Muscle layer of colon (tissue), 2 donors: Measurements from ENCODE around the gene DNASE1L3.

ENCODE experiments used
- H3K27ac ChIP-seq: one replicate; pipeline ENCODE4 v1.7.0; 2013; ENCODE audit warnings: low read depth, mild to moderate bottlenecking, low read length, moderate library complexity
- H3K27me3 ChIP-seq, 2 donors: one replicate each; pipeline ENCODE4 v1.7.0; 2013; ENCODE audit warnings: low read length in 2 of 2, mild to moderate bottlenecking in 2 of 2; ENCODE audit not compliant: insufficient read depth in 2 of 2, control insufficient read depth in 1 of 2
- H3K36me3 ChIP-seq: one replicate; pipeline ENCODE4 v1.7.0; 2013; ENCODE audit warnings: mild to moderate bottlenecking, low read length; ENCODE audit not compliant: insufficient read depth
- H3K4me1 ChIP-seq: one replicate; pipeline ENCODE4 v1.7.0; 2013; ENCODE audit warnings: mild to moderate bottlenecking, low read length; ENCODE audit not compliant: insufficient read depth
- H3K4me3 ChIP-seq, 2 donors: one replicate each; pipeline ENCODE4 v1.7.0; 2013; ENCODE audit warnings: low read length in 2 of 2, low read depth in 1 of 2, mild to moderate bottlenecking in 1 of 2, moderate library complexity in 1 of 2
- H3K9ac ChIP-seq: one replicate; pipeline ENCODE4 v1.7.0; 2013; ENCODE audit warnings: low read length
- H3K9me3 ChIP-seq: one replicate; pipeline ENCODE4 v1.7.0; 2013; ENCODE audit warnings: mild to moderate bottlenecking, low read length
- donor health status: abdominal sarcoma.
- donor health status: Adenocarcinoma of cecum.

Gene DNASE1L3

DNA sequence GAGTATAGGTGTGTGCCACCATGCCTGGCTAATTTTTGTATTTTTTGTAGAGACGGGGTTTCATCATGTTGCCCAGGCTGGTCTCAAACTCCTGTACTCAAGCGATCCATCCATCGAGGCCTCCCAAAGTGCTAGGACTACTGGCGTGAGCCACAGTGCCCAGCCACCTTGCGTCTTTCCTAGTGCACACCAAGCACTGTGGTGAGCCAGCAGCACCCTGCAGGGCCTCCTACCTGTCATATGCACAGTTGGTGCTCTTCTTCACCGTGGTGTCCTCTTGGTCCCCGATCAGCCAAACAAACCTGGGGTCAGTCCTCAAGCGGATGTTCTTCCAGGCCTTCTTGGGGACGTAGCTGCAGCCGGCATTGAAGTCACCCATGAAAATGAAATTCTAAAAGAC is 13.2 kb downstream of the DNASE1L3 start:
- Histone ChIP-seq H3K4me1 (no peaks in the 10 kb centered on the region), H3K9me3 (no peaks in the 10 kb centered on the region), H3K27ac (no peak overlapping the region), H3K4me3 (no peak overlapping the region), H3K36me3 (no peaks in the 10 kb centered on the region), H3K27me3 (no peaks in the 10 kb centered on the region), H3K9ac (no peak overlapping the region)

DNA sequence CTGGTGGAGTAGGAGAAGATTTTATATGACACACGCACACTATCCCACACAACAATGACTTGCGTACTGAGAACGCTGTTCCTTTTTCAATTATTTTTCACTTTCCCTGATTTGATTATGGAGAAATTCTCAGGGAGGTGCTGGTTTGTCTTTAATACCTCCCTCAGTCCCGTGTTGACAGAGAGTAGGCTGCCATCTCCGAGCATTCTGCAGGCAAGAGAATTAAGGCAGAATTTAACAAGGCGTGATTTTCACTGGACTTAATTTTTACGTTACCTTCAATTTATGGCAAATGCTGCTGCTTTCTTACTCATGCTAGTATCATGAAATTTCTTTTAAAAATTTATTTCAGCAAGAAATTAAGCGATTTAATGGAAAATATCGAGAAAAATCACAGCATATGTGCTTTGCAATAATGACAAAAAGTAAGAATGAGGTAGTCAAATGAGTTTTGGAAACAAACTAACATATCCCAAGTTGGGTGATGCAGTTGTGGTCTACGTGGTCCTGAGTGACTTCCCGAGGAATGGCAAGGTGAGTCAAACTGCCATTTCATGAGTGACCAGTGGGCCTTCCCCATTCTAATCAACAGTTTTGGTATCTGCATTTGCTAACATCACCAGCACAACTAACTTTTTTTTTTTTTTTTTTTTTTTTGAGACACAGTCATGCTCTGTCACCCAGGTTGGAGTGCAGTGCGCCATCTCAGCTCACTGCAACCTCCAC is 16.9 kb downstream of the DNASE1L3 start:
- Histone ChIP-seq H3K27ac (no peak overlapping the region), H3K27me3 (no peaks in the 10 kb centered on the region), H3K9ac (no peak overlapping the region)

DNA sequence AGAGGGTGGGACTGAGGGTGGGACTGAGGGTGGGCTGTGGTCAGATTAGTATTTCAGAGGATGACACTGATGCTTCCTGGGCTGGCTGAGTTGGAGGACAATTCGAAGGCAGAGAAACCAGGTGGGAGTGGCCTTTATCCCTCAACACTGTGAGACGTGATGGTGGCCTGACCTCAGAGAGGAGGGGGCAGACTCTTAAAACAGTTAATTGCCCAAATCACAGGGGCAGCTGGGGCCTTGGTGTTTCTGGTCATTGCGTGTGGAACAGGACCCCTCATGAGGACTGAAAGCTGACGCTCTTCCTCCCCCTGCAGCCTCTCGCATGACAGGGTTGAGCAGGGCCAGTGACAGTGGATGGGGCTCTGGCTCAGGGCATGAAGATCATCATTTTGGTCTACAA is 18.7 kb downstream of the DNASE1L3 start:
- Histone ChIP-seq H3K27me3 (no peaks in the 10 kb centered on the region), H3K36me3 (no peaks in the 10 kb centered on the region), H3K27ac (no peak overlapping the region), H3K4me3 (no peak overlapping the region), H3K4me1 (no peaks in the 10 kb centered on the region), H3K9me3 (no peaks in the 10 kb centered on the region), H3K9ac (no peak overlapping the region)

More for the DNA sequence above, 16.9 kb downstream of the DNASE1L3 start:
- H3K9me3 ChIP-seq, result no peaks in the 10 kb centered on the region
- no peak overlapping the region for H3K4me3 ChIP-seq
- H3K4me1 ChIP-seq, result no peaks in the 10 kb centered on the region
- H3K36me3 ChIP-seq, result no peaks in the 10 kb centered on the region

DNA sequence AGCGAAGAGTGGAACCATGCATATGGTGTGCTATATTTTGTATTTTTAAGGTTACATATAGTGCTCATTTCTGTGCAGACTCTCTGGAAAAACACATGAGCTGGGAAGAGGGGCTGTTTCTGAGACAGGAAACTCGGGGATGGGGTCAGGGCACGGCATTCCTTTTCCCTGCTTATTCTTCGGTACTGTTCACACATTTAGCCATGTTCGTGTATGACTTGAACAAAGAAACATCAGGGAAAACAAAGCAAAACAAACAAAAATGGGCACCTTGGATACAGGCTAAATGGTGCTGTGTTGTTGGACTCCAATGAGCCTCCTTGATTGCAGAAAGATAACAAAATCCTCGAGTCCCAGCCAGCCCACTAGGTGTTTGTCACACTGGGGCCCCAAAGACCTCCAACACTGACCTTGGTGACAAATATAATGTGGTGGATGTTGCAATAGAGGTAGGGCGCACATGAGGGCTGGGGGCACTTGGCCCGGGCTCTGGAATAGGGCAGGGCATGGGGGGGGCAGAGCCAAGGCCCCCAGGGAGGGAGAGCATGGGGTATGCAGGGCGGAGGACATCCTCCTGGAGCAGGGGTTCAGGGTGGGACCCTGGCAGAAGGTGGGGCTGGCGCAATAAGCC is 19.3 kb downstream of the DNASE1L3 start:
- no peak overlapping the region for H3K4me3 ChIP-seq
- H3K4me1 ChIP-seq, result no peaks in the 10 kb centered on the region
- H3K9me3 ChIP-seq, result no peaks in the 10 kb centered on the region
- no peak overlapping the region for H3K27ac ChIP-seq
- no peak overlapping the region for H3K9ac ChIP-seq
- no peaks in the 10 kb centered on the region for H3K27me3 ChIP-seq
- no peaks in the 10 kb centered on the region for H3K36me3 ChIP-seq

DNA sequence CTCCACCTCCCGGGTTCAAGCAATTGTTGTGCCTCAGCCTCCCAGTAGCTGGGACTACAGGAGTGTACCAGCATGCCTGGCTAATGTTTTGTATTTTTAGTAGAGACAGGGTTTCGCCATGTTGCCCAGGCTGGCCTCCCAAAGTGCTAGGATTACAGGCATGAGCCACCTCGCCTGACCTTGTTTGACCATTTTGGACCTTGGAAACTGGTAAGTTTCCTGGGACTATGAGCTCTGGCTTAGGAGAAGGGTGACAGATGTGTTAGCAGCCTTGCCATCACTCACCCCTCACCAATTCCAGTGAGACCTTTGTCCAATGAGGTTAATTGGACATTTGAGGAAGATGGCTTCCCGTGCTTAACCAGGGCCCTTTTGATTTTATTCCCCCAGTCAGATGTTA is 19.9 kb downstream of the DNASE1L3 start:
- no peaks in the 10 kb centered on the region for H3K9me3 ChIP-seq
- no peaks in the 10 kb centered on the region for H3K36me3 ChIP-seq
- H3K4me3 ChIP-seq, result no peak overlapping the region
- no peaks in the 10 kb centered on the region for H3K4me1 ChIP-seq
- H3K9ac ChIP-seq, result no peak overlapping the region
- no peak overlapping the region for H3K27ac ChIP-seq
- H3K27me3 ChIP-seq, result no peaks in the 10 kb centered on the region

DNA sequence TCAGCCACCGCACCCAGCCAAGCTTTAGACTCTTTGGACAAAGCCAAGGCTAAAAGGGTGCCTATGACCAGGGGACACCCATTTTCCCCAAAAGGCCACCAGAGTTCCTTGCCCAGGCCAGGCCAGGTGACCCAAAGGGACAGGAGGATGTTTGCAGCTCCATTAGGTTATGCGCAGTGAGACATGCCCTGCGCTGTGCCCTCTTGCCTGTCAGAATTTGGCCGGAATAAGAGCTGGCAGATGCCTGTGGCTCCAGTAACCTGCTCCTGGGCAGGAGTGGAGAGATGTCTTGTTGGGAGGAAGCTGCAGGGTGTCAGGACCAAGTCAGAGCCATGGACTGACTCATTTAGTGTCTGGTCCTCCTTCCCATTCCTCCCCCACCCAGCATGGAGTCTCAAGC is 20.5 kb downstream of the DNASE1L3 start:
- H3K27ac ChIP-seq, result no peak overlapping the region
- H3K36me3 ChIP-seq, result no peaks in the 10 kb centered on the region
- no peak overlapping the region for H3K4me3 ChIP-seq
- no peaks in the 10 kb centered on the region for H3K27me3 ChIP-seq
- no peaks in the 10 kb centered on the region for H3K4me1 ChIP-seq
- H3K9me3 ChIP-seq, result no peaks in the 10 kb centered on the region
- H3K9ac ChIP-seq, result no peak overlapping the region

DNA sequence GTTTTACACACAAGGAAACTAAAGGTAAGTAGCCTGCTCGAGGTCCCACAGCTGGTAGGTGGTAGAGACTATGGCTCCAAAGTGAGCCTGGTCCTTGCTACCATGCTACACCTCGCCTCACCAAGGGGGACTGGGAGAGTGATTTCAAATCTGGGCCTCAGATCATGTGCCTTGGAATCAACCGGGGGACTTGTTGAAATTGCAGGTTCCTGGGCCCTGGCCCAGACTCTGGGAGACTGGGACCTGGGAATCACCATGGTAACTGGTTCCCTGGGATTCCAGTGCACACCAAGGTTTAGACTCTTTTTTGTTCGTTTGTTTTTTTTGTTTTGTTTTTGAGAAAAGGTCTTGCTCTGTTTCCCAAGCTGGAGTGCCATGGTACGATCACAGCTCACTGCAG is 21.1 kb downstream of the DNASE1L3 start:
- no peaks in the 10 kb centered on the region for H3K4me1 ChIP-seq
- H3K36me3 ChIP-seq, result no peaks in the 10 kb centered on the region
- H3K27ac ChIP-seq, result no peak overlapping the region
- no peaks in the 10 kb centered on the region for H3K9me3 ChIP-seq
- no peak overlapping the region for H3K4me3 ChIP-seq
- H3K9ac ChIP-seq, result no peak overlapping the region
- H3K27me3 ChIP-seq, result no peaks in the 10 kb centered on the region

DNA sequence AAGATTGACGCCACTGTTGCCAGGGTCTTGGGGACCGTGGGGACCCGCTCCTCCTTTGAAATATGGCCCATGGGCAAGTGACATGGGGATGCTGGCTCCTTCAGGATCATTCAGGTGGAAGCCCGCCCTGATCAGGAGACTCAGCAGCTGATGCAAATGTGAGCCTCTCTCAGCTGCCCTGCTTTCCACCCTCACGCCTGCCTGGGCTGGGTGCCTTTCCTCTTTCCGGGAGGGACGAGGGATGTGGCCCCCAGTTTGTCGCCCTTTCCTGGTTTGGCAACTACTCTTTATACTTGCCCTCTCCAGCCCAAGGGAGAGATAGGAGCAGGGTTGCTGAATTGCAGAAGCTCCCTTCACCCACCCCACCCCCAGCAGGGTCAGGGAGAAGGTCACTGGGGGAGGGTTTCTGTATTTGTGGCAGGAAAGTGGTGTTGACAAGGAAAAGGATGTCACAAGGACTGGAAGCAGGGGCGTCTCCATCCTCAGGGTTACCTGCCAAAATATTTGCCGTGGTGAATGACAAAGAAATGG is 21.8 kb downstream of the DNASE1L3 start:
- Histone ChIP-seq H3K9ac (no peak overlapping the region), H3K4me1 (no peaks in the 10 kb centered on the region), H3K9me3 (no peaks in the 10 kb centered on the region), H3K36me3 (no peaks in the 10 kb centered on the region), H3K27me3 (no peaks in the 10 kb centered on the region), H3K4me3 (no peak overlapping the region), H3K27ac (no peak overlapping the region)

DNA sequence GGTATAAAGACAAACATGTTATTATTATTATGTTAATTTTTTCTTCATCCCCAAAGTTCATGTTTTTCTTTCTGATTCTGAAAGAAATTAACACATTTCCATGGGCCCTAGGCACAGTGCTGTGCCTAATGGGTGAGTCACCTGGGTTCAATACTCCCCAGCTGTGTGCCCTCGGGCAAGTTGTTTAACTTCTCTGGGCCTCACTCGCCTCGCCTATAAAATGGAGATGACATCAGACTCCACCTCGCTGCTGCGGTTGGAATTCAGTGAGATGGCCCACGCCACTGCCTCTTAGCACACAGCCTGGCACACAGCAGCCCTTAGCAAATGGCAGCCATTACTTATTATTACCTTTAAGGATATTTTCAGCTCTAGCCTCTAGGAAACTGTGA is 22.6 kb downstream of the DNASE1L3 start:
- no peaks in the 10 kb centered on the region for H3K4me1 ChIP-seq
- H3K36me3 ChIP-seq, result no peaks in the 10 kb centered on the region
- no peak overlapping the region for H3K27ac ChIP-seq
- no peaks in the 10 kb centered on the region for H3K27me3 ChIP-seq
- no peak overlapping the region for H3K4me3 ChIP-seq
- H3K9me3 ChIP-seq, result no peaks in the 10 kb centered on the region
- H3K9ac ChIP-seq, result no peak overlapping the region

DNA sequence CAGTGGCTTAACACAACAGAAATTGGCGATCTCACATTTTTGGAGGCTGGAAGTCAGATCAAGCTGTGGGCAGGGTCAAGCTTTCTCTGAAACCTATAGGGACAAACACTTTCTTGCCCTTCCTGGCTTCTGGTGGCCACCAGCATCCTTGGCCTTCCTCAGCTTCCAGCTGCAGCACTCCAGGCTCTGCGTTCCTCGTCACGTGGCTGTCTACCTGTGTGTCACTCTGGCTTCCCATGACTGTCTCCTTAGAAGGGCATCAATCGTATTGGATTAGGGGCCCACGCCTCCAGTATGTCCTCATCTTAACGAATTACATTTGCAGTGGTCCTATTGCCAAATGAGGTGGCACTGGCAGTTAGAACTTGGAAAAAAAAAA is 25.8 kb downstream of the DNASE1L3 start:
- Histone ChIP-seq H3K9ac (no peak overlapping the region), H3K27ac (no peak overlapping the region), H3K9me3 (no peaks in the 10 kb centered on the region), H3K4me1 (no peaks in the 10 kb centered on the region), H3K36me3 (no peaks in the 10 kb centered on the region), H3K27me3 (no peaks in the 10 kb centered on the region), H3K4me3 (no peak overlapping the region)

DNA sequence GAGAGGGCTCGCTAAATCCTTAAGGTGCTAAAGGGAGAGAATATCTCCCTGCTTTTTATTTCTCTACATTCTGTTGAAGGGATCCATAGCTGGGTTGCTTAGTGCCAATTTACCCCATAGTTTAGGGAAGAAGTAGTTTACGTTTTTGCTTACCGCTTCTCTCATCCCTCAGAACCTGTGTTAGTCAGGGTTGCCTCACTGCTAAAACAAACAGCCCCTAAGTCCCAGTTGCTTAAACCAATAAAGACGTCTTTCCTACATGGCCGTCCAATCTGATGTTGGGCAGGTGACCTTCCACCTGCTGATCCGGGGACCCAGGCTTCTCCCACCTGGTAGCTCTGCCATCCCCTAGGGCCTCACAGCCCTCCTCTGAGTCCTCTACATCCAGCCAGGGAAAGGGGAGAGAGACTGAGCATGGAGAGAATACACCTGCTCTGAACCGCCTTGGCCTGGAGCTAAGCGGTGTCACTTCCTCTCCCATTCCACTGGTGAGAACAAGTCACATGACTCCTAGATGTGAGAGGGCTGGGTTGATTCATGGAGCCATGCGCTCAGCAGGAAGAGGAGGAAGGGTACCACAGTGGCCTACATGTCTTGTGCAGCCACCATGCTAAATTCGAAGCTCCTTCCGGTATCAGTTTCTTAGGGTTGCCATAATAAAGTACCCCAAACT is 26.3 kb downstream of the DNASE1L3 start:
- H3K27me3 ChIP-seq, result no peaks in the 10 kb centered on the region
- H3K9ac ChIP-seq, result no peak overlapping the region

More for the DNA sequence above, 26.3 kb downstream of the DNASE1L3 start:
- H3K9me3 ChIP-seq, result no peaks in the 10 kb centered on the region
- H3K4me1 ChIP-seq, result no peaks in the 10 kb centered on the region
- no peak overlapping the region for H3K4me3 ChIP-seq
- no peaks in the 10 kb centered on the region for H3K36me3 ChIP-seq
- no peak overlapping the region for H3K27ac ChIP-seq
